ENCODE results near the gene TMEM175. TPM values are rescaled to one million over a fixed set of nuclear protein-coding genes. Genes with fewer than 3 reads are reported as not detected.

The TMEM175 gene
- total RNA-seq, 1 donor from 2014 or later, result 12.7 TPM

DNA sequence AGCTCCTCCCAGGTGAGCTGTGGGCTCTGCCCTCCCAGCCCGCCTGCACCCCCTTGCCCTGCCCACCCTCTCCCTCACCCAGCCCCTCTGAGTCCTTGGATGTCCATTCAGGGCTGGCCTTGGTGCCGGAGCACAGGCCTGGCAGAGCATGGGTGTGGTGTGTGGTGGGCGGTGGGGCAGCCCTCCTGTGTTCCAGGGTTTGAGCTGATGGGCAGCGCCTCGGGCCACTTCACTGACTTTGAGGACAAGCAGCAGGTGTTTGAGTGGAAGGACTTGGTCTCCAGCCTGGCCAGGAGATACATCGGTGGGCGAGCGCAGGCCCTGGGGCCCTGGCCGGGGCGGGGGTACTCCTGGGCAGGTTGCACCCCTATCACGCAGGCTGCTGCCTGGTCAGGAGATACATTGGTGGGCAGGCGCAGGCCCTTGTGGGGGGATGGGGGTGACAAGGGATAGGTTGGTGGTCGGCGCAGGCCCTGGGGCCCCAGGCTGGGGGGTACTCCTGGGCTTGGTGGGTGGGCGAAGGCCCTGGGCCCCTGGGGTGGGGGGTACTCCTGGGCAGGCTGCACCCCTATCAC lies 68.5 kb downstream of the TMEM175 start:
- Mint-ChIP-seq H3K4me3 (no peak overlapping the region), H3K4me1 (no peaks in the 10 kb centered on the region), H3K27ac (no peak overlapping the region), H3K9me3 (no peaks in the 10 kb centered on the region), H3K27me3 (peaks cover 36% of the 10 kb centered on the region), H3K36me3 (ENCODE audit: low read depth) (no peaks in the 10 kb centered on the region)
- no peak for DNase-seq
- intact Hi-C loops (cut with micrococcal nuclease), result no loop called here

GRCh38 chr4:1001561-1002130 lies 69.4 kb downstream of the TMEM175 start:
- no peak overlapping the region for H3K4me3 Mint-ChIP-seq
- no peaks in the 10 kb centered on the region for H3K36me3 Mint-ChIP-seq (ENCODE audit: low read depth)
- H3K4me1 Mint-ChIP-seq, result no peaks in the 10 kb centered on the region
- DNase-seq, result no peak
- no peaks in the 10 kb centered on the region for H3K9me3 Mint-ChIP-seq
- H3K27me3 Mint-ChIP-seq, result peaks cover 38% of the 10 kb centered on the region
- no peak overlapping the region for H3K27ac Mint-ChIP-seq
- intact Hi-C loops (cut with micrococcal nuclease), result no loop called here

GRCh38 chr4:1002131-1002630 lies 69.9 kb downstream of the TMEM175 start:
- H3K27me3 Mint-ChIP-seq, result peaks cover 39% of the 10 kb centered on the region
- H3K4me1 Mint-ChIP-seq, result no peaks in the 10 kb centered on the region
- peaks cover 2% of the 10 kb centered on the region for H3K36me3 Mint-ChIP-seq (ENCODE audit: low read depth)

GRCh38 chr4:1002631-1003251 lies 70.5 kb downstream of the TMEM175 start:
- intact Hi-C loops (cut with micrococcal nuclease), result no loop called here
- H3K4me3 Mint-ChIP-seq, result no peak overlapping the region
- H3K4me1 Mint-ChIP-seq, result no peaks in the 10 kb centered on the region
- peaks cover 43% of the 10 kb centered on the region for H3K27me3 Mint-ChIP-seq
- no peak for DNase-seq
- peaks cover 2% of the 10 kb centered on the region for H3K36me3 Mint-ChIP-seq (ENCODE audit: low read depth)
- H3K9me3 Mint-ChIP-seq, result no peaks in the 10 kb centered on the region
- H3K27ac Mint-ChIP-seq, result no peak overlapping the region

More at GRCh38 chr4:1002131-1002630, 69.9 kb downstream of the TMEM175 start:
- no peak overlapping the region for H3K4me3 Mint-ChIP-seq
- intact Hi-C loops (cut with micrococcal nuclease), result no loop called here
- no peak for DNase-seq
- no peaks in the 10 kb centered on the region for H3K9me3 Mint-ChIP-seq
- no peak overlapping the region for H3K27ac Mint-ChIP-seq

DNA sequence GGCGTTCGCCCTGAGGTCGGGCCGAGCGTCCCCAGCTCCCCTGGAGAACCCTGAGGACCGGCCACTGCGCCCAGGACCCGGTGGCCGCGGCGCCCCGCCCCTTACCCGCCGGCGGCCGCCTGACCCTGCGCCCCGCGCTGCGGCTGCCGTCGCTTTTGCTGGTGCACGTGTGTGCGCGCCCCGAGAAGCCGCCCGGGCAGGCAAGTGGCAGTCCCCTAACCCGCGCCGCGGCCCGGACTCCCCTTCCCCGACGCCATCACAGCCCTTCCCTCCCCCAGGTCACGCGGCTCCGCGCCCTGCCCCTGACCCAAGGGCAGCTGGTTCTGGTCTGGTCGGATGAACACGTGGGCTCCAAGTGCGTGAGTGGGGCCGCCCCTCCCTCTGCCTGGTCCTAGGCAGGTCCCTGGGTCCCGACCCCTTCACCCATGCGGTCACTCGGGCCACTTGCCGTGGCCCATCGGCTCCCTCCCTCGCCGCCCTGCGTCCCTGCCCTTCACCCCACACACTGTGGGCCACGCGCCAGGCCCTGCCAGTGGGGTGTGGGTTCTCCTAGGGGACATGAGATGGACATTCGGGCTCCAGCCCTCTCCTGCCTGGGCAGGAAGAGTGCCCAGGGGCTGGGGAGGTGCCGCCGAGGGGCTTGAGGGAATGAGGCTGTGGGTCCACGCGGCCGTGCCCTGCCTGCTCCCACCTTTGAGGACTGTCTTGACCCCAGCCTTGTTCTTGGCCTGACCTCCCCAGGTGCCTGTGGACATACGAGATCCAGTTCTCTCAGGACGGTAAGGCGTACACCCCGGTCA lies 71.2 kb downstream of the TMEM175 start:
- Mint-ChIP-seq H3K4me1 (no peaks in the 10 kb centered on the region), H3K27me3 (peaks cover 43% of the 10 kb centered on the region), H3K36me3 (ENCODE audit: low read depth) (peaks cover 2% of the 10 kb centered on the region), H3K27ac (no peak overlapping the region), H3K9me3 (no peaks in the 10 kb centered on the region), H3K4me3 (no peak overlapping the region)
- DNase-seq, result no peak
- intact Hi-C loops (cut with micrococcal nuclease), result no loop called here

DNA sequence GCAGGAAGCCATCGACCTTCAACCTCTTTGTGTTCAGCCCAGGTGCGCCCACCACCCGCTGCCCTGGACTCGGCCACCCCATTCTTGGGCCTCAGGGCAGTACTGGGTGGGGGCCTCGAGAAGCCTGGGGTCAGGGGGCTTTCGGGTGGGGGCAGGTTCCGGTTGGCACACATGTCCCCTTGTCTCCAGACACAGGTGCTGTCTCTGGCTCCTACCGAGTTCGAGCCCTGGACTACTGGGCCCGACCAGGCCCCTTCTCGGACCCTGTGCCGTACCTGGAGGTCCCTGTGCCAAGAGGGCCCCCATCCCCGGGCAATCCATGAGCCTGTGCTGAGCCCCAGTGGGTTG lies 71.8 kb downstream of the TMEM175 start:
- Mint-ChIP-seq H3K9me3 (no peaks in the 10 kb centered on the region), H3K27me3 (peaks cover 43% of the 10 kb centered on the region), H3K4me3 (no peak overlapping the region), H3K36me3 (ENCODE audit: low read depth) (peaks cover 2% of the 10 kb centered on the region), H3K4me1 (peaks cover 2% of the 10 kb centered on the region), H3K27ac (no peak overlapping the region)
- no peak for DNase-seq
- intact Hi-C loops (cut with micrococcal nuclease), result no loop called here

DNA sequence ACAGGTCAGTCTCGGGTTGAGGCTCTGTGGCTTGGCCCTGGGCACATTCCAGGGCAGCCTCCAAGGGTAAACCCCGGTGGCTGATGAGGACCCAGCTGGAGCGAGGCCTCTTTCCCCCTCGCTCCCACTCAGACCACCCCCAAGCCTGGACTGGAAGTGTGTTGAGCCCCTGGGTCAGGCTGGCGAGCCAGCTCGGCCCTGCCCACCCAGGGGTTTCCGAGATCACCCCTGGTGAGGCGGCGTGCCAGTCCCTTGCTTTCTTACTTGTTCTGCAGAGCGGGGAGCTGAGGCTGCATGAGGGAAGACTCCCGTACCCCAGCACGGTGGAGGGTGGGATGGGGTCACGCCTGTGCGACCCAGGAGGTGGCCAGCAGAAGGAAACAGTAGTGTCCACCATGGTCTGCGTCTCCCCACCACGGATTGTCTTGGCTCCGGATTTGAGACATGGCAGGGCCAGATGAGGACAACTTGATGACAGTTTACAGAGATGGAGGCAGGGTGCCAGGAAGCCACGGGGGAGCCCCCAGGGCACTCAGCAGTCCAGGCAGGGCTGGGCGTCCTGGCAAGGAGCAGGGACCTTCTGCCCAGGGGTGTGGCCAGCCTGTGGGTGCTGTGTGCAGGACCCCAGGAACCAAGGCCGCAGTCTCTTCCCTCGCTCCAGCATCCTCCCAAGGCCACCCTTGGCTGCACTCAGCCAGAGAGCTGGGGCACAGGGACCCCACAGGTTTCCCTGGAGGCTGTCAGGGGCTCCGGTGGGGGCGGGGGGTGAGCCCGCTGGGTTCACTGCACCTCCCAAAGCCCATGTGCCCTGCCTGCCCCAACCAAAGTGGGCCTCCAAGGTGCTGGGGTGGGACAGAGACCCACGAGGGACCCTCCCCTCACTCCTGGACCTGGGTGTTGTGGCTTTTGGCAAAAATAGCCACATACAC lies 72.6 kb downstream of the TMEM175 start:
- Mint-ChIP-seq H3K27ac (no peak overlapping the region), H3K9me3 (no peaks in the 10 kb centered on the region), H3K4me1 (peaks cover 4% of the 10 kb centered on the region), H3K4me3 (no peak overlapping the region), H3K36me3 (ENCODE audit: low read depth) (peaks cover 2% of the 10 kb centered on the region), H3K27me3 (peaks cover 41% of the 10 kb centered on the region)
- DNase-seq, result no peak
- intact Hi-C loops (cut with micrococcal nuclease), result no loop called here

- Mint-ChIP-seq H3K27ac (no peak overlapping the region), H3K4me3 (no peak overlapping the region), H3K27me3 (peaks cover 35% of the 10 kb centered on the region), H3K4me1 (peaks cover 9% of the 10 kb centered on the region), H3K9me3 (no peaks in the 10 kb centered on the region), H3K36me3 (ENCODE audit: low read depth) (peaks cover 4% of the 10 kb centered on the region)
- DNase-seq, result no peak
- intact Hi-C loops (cut with micrococcal nuclease), result no loop called here
Observed at GRCh38 chr4:1006856-1007255, 74.6 kb downstream of the TMEM175 start.

Other genes starting within 250 kb of the TMEM175 start
- gene SLC49A3, start 243.3 kb upstream of the TMEM175 start, total RNA-seq, result 0.40 and 0.72 TPM in 2 replicates
- gene PCGF3, start 226.6 kb upstream of the TMEM175 start, total RNA-seq, result 32.1 and 34.5 TPM in 2 replicates
- gene CPLX1, start 106.3 kb upstream of the TMEM175 start, total RNA-seq, result 1.0 and 1.7 TPM in 2 replicates
- gene GAK, start 144 bp upstream of the TMEM175 start, total RNA-seq, result 131 and 147 TPM in 2 replicates
- gene DGKQ, start 41.1 kb downstream of the TMEM175 start, total RNA-seq, result 15.2 and 16.6 TPM in 2 replicates
- 30.4 and 31.2 TPM in 2 replicates for gene IDUA, start 54.6 kb downstream of the TMEM175 start, total RNA-seq
- 0.26 TPM in 1 of 2 replicates, not detected in the other for gene SLC26A1, start 60.9 kb downstream of the TMEM175 start, total RNA-seq
- gene FGFRL1, start 79.2 kb downstream of the TMEM175 start, total RNA-seq, result 18.2 and 18.9 TPM in 2 replicates
- 1.0 and 1.8 TPM in 2 replicates for gene RNF212, start 181.1 kb downstream of the TMEM175 start, total RNA-seq
- gene SPON2, start 240.1 kb downstream of the TMEM175 start, total RNA-seq, result 20.7 and 21.6 TPM in 2 replicates